ENCODE results near the gene ACHE. TPM values are rescaled to one million over a fixed set of nuclear protein-coding genes. Genes with fewer than 3 reads are reported as not detected.

The ACHE gene
- total and polyA plus RNA-seq, 2 of the 13 experiments (the other 11 are each of a cell fraction or from before 2014, with no cell fraction given), result 0.18 to 0.40 TPM

GRCh38 chr7:100874577-100875355 is 20.9 kb downstream of the ACHE start, which contains the start of gene SRRT (continued):
- TF ChIP-seq TIGD3 (CRISPR knock-in tag; IDR thresholded peaks at IDR 0.05; ENCODE audit: borderline replicate concordance) (no peak), MIER3 (CRISPR knock-in tag; IDR thresholded peaks at IDR 0.05; ENCODE audit: borderline replicate concordance) (peak; percentile 78; the same call in 1 of the 2 replicates), ZBTB33 (CRISPR knock-in tag; IDR thresholded peaks at IDR 0.05) (peak; percentile 60; the same call in 1 of the 2 replicates), ZNF674 (CRISPR knock-in tag; IDR thresholded peaks at IDR 0.05; ENCODE audit: low read depth) (peak; percentile 63; the same call in 1 of the 2 replicates), SAP130 (CRISPR knock-in tag; IDR thresholded peaks at IDR 0.05; ENCODE audit: low read depth) (peak; percentile 85), GABPB1 (CRISPR knock-in tag; IDR thresholded peaks at IDR 0.05) (peak; percentile 95), MTF1 (CRISPR knock-in tag; IDR thresholded peaks at IDR 0.05) (no peak), ZNF333 (CRISPR knock-in tag; IDR thresholded peaks at IDR 0.05; ENCODE audit: borderline replicate concordance) (0 out of 2 replicates have a peak, but pooled peaks have one; percentile 77), YEATS2 (CRISPR knock-in tag; IDR thresholded peaks at IDR 0.05; ENCODE audit: borderline replicate concordance) (peak; percentile 100), HOXA5 (CRISPR knock-in tag; IDR thresholded peaks at IDR 0.05) (peak; percentile 76), NFKBIZ (CRISPR knock-in tag; IDR thresholded peaks at IDR 0.05) (no peak), STAT6 (CRISPR knock-in tag; IDR thresholded peaks at IDR 0.05; ENCODE audit: borderline replicate concordance) (peak; percentile 84), NBN (conservative IDR thresholded peaks at IDR 0.05) (no peak), ZFP37 (CRISPR knock-in tag; IDR thresholded peaks at IDR 0.05; ENCODE audit: borderline replicate concordance) (0 out of 2 replicates have a peak, but pooled peaks have one; percentile 8)

All from HepG2 (cell line).